DND-41 (cell line): ENCODE measurements around the gene DCUN1D2.

Experiments used
- ATAC-seq: fragments of 200-7000 bp; cut with Tn5 transposase; 3 replicates; pipeline ENCODE4 v1.9.1; 2021; ENCODE audit warnings: low read depth; ENCODE audit not compliant: insufficient read depth
- DNase-seq: peaks from one replicate; pipeline ENCODE4 v3.0.0-alpha.2; 2020
- H2AFZ ChIP-seq: 2 replicates; pipeline ENCODE4 v1.6.0; 2012; ENCODE audit warnings: low read depth, low read length
- H3K27ac ChIP-seq: 2 replicates; pipeline ENCODE4 v1.5.1; 2012; ENCODE audit warnings: low read length, inconsistent platforms
- H3K27me3 ChIP-seq: fragments of 200-600 bp; sonication (generic); 2 replicates; pipeline ENCODE4 v1.6.0; 2012; ENCODE audit warnings: low read length, mild to moderate bottlenecking, inconsistent platforms; ENCODE audit not compliant: insufficient read depth, poor library complexity
- H3K36me3 ChIP-seq: 2 replicates; pipeline ENCODE4 v1.5.1; 2012; ENCODE audit warnings: low read length, inconsistent platforms; ENCODE audit not compliant: insufficient read depth
- H3K4me1 ChIP-seq: 2 replicates; pipeline ENCODE4 v1.5.1; 2012; ENCODE audit warnings: mild to moderate bottlenecking, low read length; ENCODE audit not compliant: insufficient read depth
- H3K4me2 ChIP-seq: 2 replicates; pipeline ENCODE4 v1.6.0; 2012; ENCODE audit warnings: mild to moderate bottlenecking, moderate library complexity, low read length, inconsistent platforms; ENCODE audit not compliant: insufficient read depth
- H3K4me3 ChIP-seq, 2 experiments: fragments of 200-600 bp in 1 of 2; shearing (Covaris generic) in 1 of 2; 2 replicates each; pipeline ENCODE4 v1.5.1; 2012 to 2016; ENCODE audit warnings: inconsistent platforms in 2 of 2, low read length in 2 of 2, mild to moderate bottlenecking in 2 of 2, low read depth in 1 of 2, moderate library complexity in 1 of 2
- H3K79me2 ChIP-seq: 2 replicates; pipeline ENCODE4 v1.6.0; 2012; ENCODE audit warnings: low read length, inconsistent platforms; ENCODE audit not compliant: insufficient read depth
- H3K9ac ChIP-seq: 2 replicates; pipeline ENCODE4 v1.6.0; 2012; ENCODE audit warnings: low read depth, mild to moderate bottlenecking, inconsistent platforms, low read length, moderate library complexity
- H3K9me3 ChIP-seq: 2 replicates; pipeline ENCODE4 v1.5.1; 2012; ENCODE audit warnings: low read length, moderate library complexity, mild to moderate bottlenecking, inconsistent platforms; ENCODE audit not compliant: insufficient read depth, severe bottlenecking
- H4K20me1 ChIP-seq: 2 replicates; pipeline ENCODE4 v1.6.0; 2012; ENCODE audit warnings: low read length; ENCODE audit not compliant: insufficient read depth
- CTCF ChIP-seq: IDR thresholded peaks from 2 replicates; pipeline ENCODE4 v1.5.1; 2012; ENCODE audit warnings: borderline replicate concordance, low read length, moderate library complexity, mild to moderate bottlenecking; ENCODE audit not compliant: poor library complexity, severe bottlenecking; ENCODE audit errors: extremely low read depth
- EZH2 ChIP-seq: IDR thresholded peaks from 3 replicates; pipeline ENCODE4 v1.6.1; 2012; ENCODE audit warnings: borderline replicate concordance, low read depth, mild to moderate bottlenecking, moderate library complexity, low read length, inconsistent platforms; ENCODE audit not compliant: severe bottlenecking

The DCUN1D2 gene

GRCh38 chr13:113443991-113444390, 46.5 kb downstream of the DCUN1D2 start:
- no peaks in the 10 kb centered on the region for H3K36me3 ChIP-seq
- no peak overlapping the region for H3K4me3 ChIP-seq
- H3K27me3 ChIP-seq = no peaks in the 10 kb centered on the region
- no peak overlapping the region for H3K9ac ChIP-seq
- H3K79me2 ChIP-seq = no peaks in the 10 kb centered on the region
- peaks cover 21% of the 10 kb centered on the region for H3K4me1 ChIP-seq
- H3K27ac ChIP-seq = no peak overlapping the region
- ATAC-seq (no peak), DNase-seq (no peak)
- no peak for TF ChIP-seq EZH2
- TF ChIP-seq CTCF = no peak
- H4K20me1 ChIP-seq = peaks cover 21% of the 10 kb centered on the region
- H3K9me3 ChIP-seq = no peaks in the 10 kb centered on the region
- H2AFZ ChIP-seq = no peak overlapping the region
- no peak overlapping the region for H3K4me2 ChIP-seq

GRCh38 chr13:113442985-113443362, 47.5 kb downstream of the DCUN1D2 start:
- Histone ChIP-seq H3K4me3 (no peak overlapping the region), H3K4me2 (no peak overlapping the region), H3K9me3 (no peaks in the 10 kb centered on the region), H3K27me3 (no peaks in the 10 kb centered on the region), H3K4me1 (peaks cover 21% of the 10 kb centered on the region), H4K20me1 (peaks cover 18% of the 10 kb centered on the region), H3K9ac (no peak overlapping the region), H3K79me2 (no peaks in the 10 kb centered on the region), H2AFZ (no peak overlapping the region), H3K36me3 (no peaks in the 10 kb centered on the region), H3K27ac (no peak overlapping the region)
- ATAC-seq (no peak), DNase-seq (no peak)
- TF ChIP-seq CTCF = no peak
- no peak for TF ChIP-seq EZH2

- Histone ChIP-seq H3K79me2 (no peaks in the 10 kb centered on the region), H3K4me1 (peaks cover 21% of the 10 kb centered on the region), H3K36me3 (no peaks in the 10 kb centered on the region), H3K27me3 (no peaks in the 10 kb centered on the region), H4K20me1 (peaks cover 16% of the 10 kb centered on the region), H2AFZ (no peak overlapping the region), H3K27ac (no peak overlapping the region), H3K9ac (no peak overlapping the region), H3K4me2 (no peak overlapping the region), H3K4me3 (no peak overlapping the region), H3K9me3 (no peaks in the 10 kb centered on the region)
- TF ChIP-seq CTCF (no peak), EZH2 (no peak)
- DNase-seq = no peak
- no peak for ATAC-seq
Observed at GRCh38 chr13:113442354-113442984, 48.0 kb downstream of the DCUN1D2 start.
